Measurements from ENCODE around the gene INSR.

DNA sequence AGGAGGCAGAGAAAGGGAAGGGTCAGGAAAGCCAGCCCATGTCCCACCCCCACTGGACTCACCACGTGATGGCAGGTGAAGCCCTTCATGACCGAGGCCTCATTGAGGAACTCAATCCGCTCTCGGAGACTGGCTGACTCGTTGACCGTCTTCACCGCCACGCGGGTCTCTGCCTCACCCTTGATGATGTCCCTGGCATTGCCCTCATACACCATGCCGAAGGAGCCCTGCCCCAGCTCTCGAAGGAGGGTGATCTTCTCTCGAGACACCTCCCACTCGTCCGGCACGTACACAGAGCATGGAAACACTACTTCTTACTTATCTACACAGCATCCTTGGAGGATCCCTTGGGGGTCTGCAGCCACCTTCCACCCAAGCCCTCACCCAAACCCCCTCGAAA, 169.0 kb downstream of the INSR start:
- TF ChIP-seq, protein P1, sequence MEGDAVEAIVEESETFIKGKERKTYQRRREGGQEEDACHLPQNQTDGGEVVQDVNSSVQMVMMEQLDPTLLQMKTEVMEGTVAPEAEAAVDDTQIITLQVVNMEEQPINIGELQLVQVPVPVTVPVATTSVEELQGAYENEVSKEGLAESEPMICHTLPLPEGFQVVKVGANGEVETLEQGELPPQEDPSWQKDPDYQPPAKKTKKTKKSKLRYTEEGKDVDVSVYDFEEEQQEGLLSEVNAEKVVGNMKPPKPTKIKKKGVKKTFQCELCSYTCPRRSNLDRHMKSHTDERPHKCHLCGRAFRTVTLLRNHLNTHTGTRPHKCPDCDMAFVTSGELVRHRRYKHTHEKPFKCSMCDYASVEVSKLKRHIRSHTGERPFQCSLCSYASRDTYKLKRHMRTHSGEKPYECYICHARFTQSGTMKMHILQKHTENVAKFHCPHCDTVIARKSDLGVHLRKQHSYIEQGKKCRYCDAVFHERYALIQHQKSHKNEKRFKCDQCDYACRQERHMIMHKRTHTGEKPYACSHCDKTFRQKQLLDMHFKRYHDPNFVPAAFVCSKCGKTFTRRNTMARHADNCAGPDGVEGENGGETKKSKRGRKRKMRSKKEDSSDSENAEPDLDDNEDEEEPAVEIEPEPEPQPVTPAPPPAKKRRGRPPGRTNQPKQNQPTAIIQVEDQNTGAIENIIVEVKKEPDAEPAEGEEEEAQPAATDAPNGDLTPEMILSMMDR (IDR thresholded peaks at IDR 0.05) = no peak
- TF ChIP-seq POLR2A (IDR thresholded peaks at IDR 0.05) = no peak
